ENCODE data around the gene IL13RA1.
"Not testable (repeated sequence)": the region's sequence is repeated elsewhere in the genome, so short reads cannot be mapped to it uniquely, and the experiment has no call there.

Gene IL13RA1

GRCh38 chrX:118727686-118728339, 407 bp downstream of the IL13RA1 start:
- DNase-seq (ENCODE audit: low read depth in 1 of 2, low spot score in 1 of 2) = no peak

DNA sequence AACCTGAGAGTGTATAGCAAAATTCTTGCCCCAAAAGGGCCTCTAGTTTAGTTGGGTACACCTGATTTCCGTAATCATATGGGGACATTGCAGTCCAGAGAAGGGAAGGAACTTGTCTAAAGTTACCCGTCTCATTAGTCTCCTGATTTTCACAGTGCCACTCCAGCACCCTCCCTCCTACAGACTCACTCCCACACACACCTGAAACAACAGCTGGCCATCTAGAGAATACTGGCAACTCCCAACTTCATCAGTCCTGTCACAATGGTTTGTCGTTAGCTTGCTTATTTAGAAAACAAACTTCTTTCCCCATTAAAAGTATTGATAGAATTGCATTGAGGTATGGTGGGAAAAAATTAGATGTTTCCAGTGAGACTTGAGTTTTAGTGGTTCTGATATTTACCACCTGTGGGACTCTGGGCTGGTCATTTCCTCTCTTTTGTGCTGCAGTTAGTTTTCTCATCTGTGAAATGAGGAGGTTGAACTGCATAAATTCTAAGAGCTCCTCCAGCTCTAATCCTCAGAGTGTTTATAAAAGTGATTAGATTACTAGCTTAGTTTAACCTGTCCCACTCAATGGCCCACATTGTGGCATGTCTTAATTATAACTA, 1.7 kb downstream of the IL13RA1 start:
- DNase-seq (ENCODE audit: low read depth in 1 of 2, low spot score in 1 of 2) = no peak

- DNase-seq (ENCODE audit: low read depth in 1 of 2, low spot score in 1 of 2) = no peak
Measured at GRCh38 chrX:118730500-118731247, 3.3 kb downstream of the IL13RA1 start.

DNA sequence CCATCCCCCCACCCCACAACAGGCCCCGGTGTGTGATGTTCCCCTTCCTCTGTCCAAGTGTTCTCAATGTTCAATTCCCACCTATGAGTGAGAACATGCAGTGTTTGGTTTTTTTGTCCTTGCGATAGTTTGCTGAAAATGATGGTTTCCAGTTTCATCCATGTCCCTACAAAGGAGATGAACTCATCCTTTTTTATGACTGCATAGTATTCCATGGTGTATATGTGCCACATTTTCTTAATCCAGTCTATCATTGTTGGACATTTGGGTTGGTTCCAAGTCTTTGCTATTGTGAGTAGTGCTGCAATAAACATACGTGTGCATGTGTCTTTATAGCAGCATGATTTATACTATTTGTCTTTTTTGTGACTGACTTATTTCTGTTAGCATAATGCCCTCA, 5.1 kb downstream of the IL13RA1 start:
- DNase-seq (ENCODE audit: low read depth in 1 of 2, low spot score in 1 of 2) = not testable (repeated sequence)

DNA sequence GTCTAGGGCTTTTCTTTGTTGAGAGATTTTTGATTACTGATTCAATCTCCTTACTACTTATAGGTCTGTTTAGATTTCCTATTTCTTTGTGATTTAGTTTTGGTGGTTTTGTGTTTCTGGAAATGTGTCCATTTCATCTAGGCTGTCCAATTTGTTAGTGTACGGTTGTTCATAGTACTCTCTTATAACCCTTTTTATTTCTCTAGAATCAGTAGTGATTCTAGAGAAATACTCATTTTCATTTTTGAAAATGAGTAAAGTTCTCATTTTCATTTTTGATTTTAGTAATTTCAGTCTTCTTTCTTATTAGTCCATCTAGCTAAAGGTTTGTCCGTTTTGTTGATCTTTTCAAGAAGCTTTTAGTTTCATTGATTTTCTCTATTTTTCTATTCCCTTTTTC, 7.5 kb downstream of the IL13RA1 start:
- DNase-seq (ENCODE audit: low read depth in 1 of 2, low spot score in 1 of 2) = no peak

- DNase-seq (ENCODE audit: low read depth in 1 of 2, low spot score in 1 of 2) = no peak
Measured at GRCh38 chrX:118736394-118737010, 9.1 kb downstream of the IL13RA1 start.

GRCh38 chrX:118739577-118739976, 12.2 kb downstream of the IL13RA1 start:
- DNase-seq (ENCODE audit: low read depth in 1 of 2, low spot score in 1 of 2) = no peak

- no peak for DNase-seq (ENCODE audit: low read depth in 1 of 2, low spot score in 1 of 2)
Measured at GRCh38 chrX:118740276-118740889, 13.0 kb downstream of the IL13RA1 start.

DNA sequence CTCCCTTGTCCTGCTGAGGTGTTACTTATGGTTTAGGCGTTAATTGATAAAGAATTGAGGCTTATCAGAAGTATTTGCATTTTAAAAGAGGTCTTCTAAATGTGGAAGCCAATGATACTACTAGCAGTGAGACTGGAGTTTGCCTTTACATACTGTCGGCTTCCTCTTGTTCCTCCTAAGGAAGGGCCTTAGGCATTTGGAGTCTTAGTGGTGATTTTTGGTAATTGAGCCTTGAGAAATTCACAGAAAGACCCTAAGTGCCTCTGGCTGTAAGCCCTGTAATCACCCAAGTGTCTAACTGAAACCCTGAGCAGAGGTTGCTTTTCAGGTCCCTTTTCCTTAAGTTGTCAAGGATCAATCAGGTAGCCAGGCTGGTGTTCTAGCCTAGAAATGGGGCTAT, 14.8 kb downstream of the IL13RA1 start:
- no peak for DNase-seq (ENCODE audit: low read depth in 1 of 2, low spot score in 1 of 2)

GRCh38 chrX:118745570-118745969, 18.2 kb downstream of the IL13RA1 start:
- no peak for DNase-seq (ENCODE audit: low read depth in 1 of 2, low spot score in 1 of 2)

- no peak for DNase-seq (ENCODE audit: low read depth in 1 of 2, low spot score in 1 of 2)
Measured at GRCh38 chrX:118751950-118752783, 24.8 kb downstream of the IL13RA1 start.

DNA sequence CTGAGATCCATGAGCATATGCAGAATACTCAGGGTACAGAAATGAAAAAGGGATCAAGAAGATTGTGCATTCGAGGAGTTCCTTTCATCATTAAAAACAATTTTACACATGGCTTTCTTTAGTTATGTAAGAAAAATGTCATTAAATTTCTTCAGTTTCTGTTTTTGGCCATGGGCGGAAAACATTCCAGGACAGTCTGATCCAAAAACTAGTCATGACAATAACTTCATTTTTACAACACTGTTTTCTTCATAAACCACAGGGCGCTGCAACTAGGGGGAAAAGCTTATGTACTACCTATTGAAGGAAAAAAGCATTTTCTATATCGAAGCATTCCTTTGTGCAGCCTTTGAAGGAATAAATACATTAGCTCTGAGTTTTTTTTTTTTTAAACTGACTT, 28.2 kb downstream of the IL13RA1 start:
- no peak for DNase-seq (ENCODE audit: low read depth in 1 of 2, low spot score in 1 of 2)

DNA sequence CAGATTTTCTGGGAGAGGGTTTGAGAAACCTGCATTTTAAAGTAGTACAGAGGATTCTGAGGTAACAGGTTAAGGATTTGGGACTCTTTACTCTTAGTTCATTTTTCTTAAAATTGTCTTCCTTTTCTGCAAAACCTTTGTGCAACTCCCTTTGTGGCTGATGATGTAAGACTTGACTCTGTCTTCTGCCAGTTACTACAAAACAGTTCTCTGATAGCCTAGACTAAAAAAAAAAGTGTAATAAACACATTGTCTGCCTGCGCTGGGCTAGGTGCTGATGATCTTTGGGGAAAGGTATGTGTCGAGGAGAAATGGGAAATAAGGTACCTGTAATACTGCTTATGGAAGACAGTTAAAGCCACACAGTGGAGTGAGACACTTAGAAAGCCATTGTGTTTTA, 28.7 kb downstream of the IL13RA1 start:
- DNase-seq (ENCODE audit: low read depth in 1 of 2, low spot score in 1 of 2) = no peak

DNA sequence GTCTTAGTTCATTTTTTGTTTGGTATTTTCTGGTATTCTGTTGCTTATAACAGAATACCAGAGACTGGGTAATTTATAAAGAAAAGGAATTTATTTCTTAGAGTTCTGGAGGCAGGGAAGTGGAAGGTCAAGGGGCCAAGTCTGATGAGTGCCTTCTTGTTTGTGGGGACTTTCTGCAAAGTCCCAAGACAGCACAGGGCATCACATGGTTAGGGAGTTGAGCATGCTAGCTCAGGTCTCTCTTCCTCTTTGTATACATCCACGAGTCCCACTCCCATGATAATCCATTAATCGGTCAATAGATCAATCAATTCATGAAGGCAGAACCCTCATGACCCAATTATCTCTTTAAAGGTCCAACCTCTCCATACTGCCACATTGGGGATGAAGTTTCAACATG, 31.1 kb downstream of the IL13RA1 start:
- no peak for DNase-seq (ENCODE audit: low read depth in 1 of 2, low spot score in 1 of 2)

- no peak for DNase-seq (ENCODE audit: low read depth in 1 of 2, low spot score in 1 of 2)
Measured at GRCh38 chrX:118760025-118760424, 32.6 kb downstream of the IL13RA1 start.

- DNase-seq (ENCODE audit: low read depth in 1 of 2, low spot score in 1 of 2) = no peak
Measured at GRCh38 chrX:118761939-118762707, 34.7 kb downstream of the IL13RA1 start.

DNA sequence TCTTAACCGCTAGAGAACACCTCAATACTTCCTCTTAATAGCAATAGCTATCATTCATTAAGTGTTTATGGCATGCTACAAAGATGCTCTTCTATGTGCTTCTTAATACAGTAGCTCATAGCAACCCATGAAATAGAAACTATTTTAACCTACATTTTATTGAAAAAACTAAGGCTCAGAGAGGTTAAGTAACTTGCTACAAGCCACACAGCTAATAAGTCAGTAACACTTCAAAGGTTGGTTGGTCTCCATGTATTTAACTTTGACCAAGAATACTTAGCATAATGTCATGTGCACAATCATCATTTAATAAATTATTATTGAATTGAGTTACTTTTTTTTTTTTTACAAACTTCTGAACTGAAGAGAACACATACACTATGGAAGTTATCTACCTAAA, 36.1 kb downstream of the IL13RA1 start:
- DNase-seq (ENCODE audit: low read depth in 1 of 2, low spot score in 1 of 2) = no peak

DNA sequence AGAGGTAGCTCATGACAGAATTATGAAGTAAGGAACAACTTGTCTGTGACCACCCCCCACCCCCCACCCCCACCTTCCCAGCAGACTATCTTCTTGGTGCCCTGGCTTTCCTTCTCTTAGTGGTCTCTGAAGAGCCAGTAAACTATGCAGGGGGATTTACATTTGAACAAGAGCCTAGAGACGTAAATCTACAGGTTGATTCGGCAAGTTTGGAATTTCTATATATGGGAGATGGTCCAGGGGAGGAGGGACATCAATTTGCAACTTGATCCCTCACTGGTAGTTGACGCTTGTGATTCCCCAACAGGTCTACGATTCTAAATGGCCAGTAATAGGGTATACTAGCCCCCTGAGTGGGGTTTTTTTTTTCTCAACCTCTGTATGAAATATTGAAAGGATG, 36.7 kb downstream of the IL13RA1 start:
- no peak for DNase-seq (ENCODE audit: low read depth in 1 of 2, low spot score in 1 of 2)

DNA sequence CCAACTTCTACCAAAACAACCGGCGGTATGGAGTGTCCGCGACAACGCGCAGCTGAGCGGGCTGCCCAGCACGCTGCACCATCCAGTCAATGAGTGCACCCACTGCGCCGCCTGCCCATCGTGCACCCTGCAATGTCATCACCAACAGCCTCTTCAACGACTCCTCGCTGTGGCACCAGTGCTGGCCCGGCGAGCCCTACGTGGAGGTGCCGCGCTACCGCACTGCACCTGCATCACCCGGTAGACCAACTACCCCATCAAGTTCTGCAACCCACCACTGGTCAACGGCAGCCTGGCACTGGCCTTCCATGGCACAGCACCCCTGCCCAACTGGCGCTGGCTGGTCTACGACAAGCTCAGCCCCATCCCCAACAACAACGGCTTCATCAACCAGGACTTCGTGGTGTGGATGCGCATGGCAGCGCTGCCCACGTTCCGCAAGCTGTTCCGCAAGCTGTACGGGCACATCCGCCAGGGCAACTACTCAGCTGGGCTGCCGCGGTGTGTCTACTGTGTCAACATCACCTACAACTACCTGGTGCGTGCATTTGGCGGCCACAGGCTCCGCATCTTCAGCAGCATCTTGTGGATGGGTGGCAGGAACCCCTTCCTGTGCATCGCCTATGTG, 42.8 kb downstream of the IL13RA1 start:
- no peak for DNase-seq (ENCODE audit: low read depth in 1 of 2, low spot score in 1 of 2)

Data from stimulated activated CD4-positive, alpha-beta T cell treated with anti-CD3 and anti-CD28 coated beads, Interleukin-15, amount 100 ng/mL, for 1 hour (primary cell).